Right lobe of liver (tissue), 6 donors: ENCODE results near the gene POU4F2. TPM values are rescaled to one million over a fixed set of nuclear protein-coding genes. Genes with fewer than 3 reads are reported as not detected.

Experiments
- ATAC-seq, 4 donors: fragments of 200-7000 bp; cut with Tn5 transposase; one replicate each; pipeline ENCODE4 v1.9.1; 2020; ENCODE audit warnings: mild to moderate bottlenecking in 4 of 4, moderate library complexity in 4 of 4
- DNase-seq, 3 donors: peaks; one replicate each; pipeline ENCODE4 v3.0.0-alpha.2; 2020
- H3K27ac ChIP-seq, 3 donors: fragments of 200-600 bp; one replicate each; pipeline ENCODE4 v1.8.0; 2022
- H3K27me3 ChIP-seq, 2 donors: fragments of 200-600 bp; one replicate each; pipeline ENCODE4 v1.8.0; 2022
- H3K36me3 ChIP-seq, 4 donors: fragments of 200-600 bp; sonication (generic) in 1 of 4; one replicate each; pipeline versions ENCODE4 v1.5.1 to v1.8.0; 2017 to 2022; ENCODE audit warnings: control low read depth in 1 of 4
- H3K4me1 ChIP-seq, 4 donors: fragments of 200-600 bp; sonication (generic) in 1 of 4; one replicate each; pipeline versions ENCODE4 v1.5.1 to v1.8.0; 2017 to 2022; ENCODE audit warnings: control low read depth in 1 of 4
- H3K4me3 ChIP-seq, 3 donors: fragments of 200-600 bp; one replicate each; pipeline ENCODE4 v1.8.0; 2022
- H3K9me3 ChIP-seq, 4 donors: fragments of 200-600 bp; sonication (generic) in 1 of 4; one replicate each; pipeline versions ENCODE4 v1.5.1 to v1.8.0; 2017 to 2022; ENCODE audit warnings: control low read depth in 1 of 4
- CTCF ChIP-seq, 4 donors: fragments of 200-600 bp in 3 of 4; fragments of 450-650 bp in 1 of 4; IDR thresholded peaks; one replicate each; pipeline versions ENCODE4 v1.5.1 to v1.8.0; 2016 to 2022; ENCODE audit warnings: antibody characterized with exemption in 4 of 4, mild to moderate bottlenecking in 2 of 4
- POLR2A ChIP-seq: fragments of 450-650 bp; IDR thresholded peaks from one replicate; pipeline ENCODE4 v1.6.1; 2017; ENCODE audit warnings: antibody characterized with exemption, mild to moderate bottlenecking
- WGBS: methylation state at CpG from one replicate; pipeline ENCODE4 v1.1.6; 2018; ENCODE audit warnings: low coverage, low lambda C conversion rate; ENCODE audit not compliant: insufficient coverage; ENCODE audit errors: missing lambda C conversion rate; 5-methylcytosine and 5-hydroxymethylcytosine counted together
- intact Hi-C, 2 donors: fragments of 100-400 bp; cut with DNase I; formaldehyde crosslinking; loops; one replicate each; pipeline versions ENCODE4 v1.11.2 to v1.14.1; 2022
- total RNA-seq, 6 experiments: library from RNA; depleted of rRNA in 2 of 6; stranded (reverse); fragments of >200 nt in 2 of 6; fragmentation: NEBNext Ultra II Directional in 3 of 6; extraction: Animal tissue kit (Norgen Biotek cat#: 25700) in 3 of 6; gene quantifications; one replicate each; pipeline versions ENCODE4 v1.1.0 to v1.2.4, GENCODE V29; 2016 to 2023
- donor health status: DM: no; HTN: yes; CAD: no.
- donor health status: DM: no; HTN: no; CAD: no.
- donor health status: DM: no; HTN: no; CAD: no.
- donor health status: DM: no; HTN: yes; CAD: no.
- donor health status: DM: no; HTN: yes; CAD: no.

The POU4F2 gene
- total RNA-seq, 6 experiments from 2014 or later = not detected

GRCh38 chr4:146639506-146639932 is 826 bp downstream of the POU4F2 start:
- H3K9me3 ChIP-seq = no peaks in the 10 kb centered on the region
- no peak for DNase-seq
- 6% methylated on average over 16 of the region's 20 CpGs for WGBS
- H3K27me3 ChIP-seq = peaks cover 0 to 12% of the 10 kb centered on the region in 2 donors
- peaks cover 0 to 9% (median 0%) of the 10 kb centered on the region in 4 donors for H3K4me1 ChIP-seq
- ATAC-seq = no peak
- H3K4me3 ChIP-seq = no peak overlapping the region
- H3K36me3 ChIP-seq = no peaks in the 10 kb centered on the region
- no peak overlapping the region for H3K27ac ChIP-seq
- TF ChIP-seq CTCF (IDR thresholded peaks at IDR 0.05) = no peak
- intact Hi-C loops = no loop called here

- H3K27ac ChIP-seq = no peak overlapping the region
- DNase-seq (no peak), ATAC-seq (no peak)
- TF ChIP-seq POLR2A = no peak
- peaks cover 0 to 12% of the 10 kb centered on the region in 2 donors for H3K27me3 ChIP-seq
- no peaks in the 10 kb centered on the region for H3K9me3 ChIP-seq
- H3K4me3 ChIP-seq = no peak overlapping the region
- peaks cover 0 to 9% (median 0%) of the 10 kb centered on the region in 4 donors for H3K4me1 ChIP-seq
- no peaks in the 10 kb centered on the region for H3K36me3 ChIP-seq
- 6% methylated on average over 12 of the region's 46 CpGs for WGBS
- intact Hi-C loops = no loop called here
Measured at GRCh38 chr4:146640021-146640464, 1.4 kb downstream of the POU4F2 start.

- intact Hi-C loops = no loop called here
- TF ChIP-seq POLR2A (no peak), CTCF (IDR thresholded peaks at IDR 0.05) (no peak)
- ATAC-seq (no peak), DNase-seq (no peak)
- H3K4me1 ChIP-seq = peaks cover 0 to 9% (median 0%) of the 10 kb centered on the region in 4 donors
- under 1% methylated on average over 34 of the region's 37 CpGs for WGBS
- no peak overlapping the region for H3K27ac ChIP-seq
- no peaks in the 10 kb centered on the region for H3K36me3 ChIP-seq
- no peaks in the 10 kb centered on the region for H3K9me3 ChIP-seq
- H3K4me3 ChIP-seq = no peak overlapping the region
- H3K27me3 ChIP-seq = peaks cover 0 to 12% of the 10 kb centered on the region in 2 donors
Measured at GRCh38 chr4:146640465-146641061, 1.9 kb downstream of the POU4F2 start.

- Histone ChIP-seq H3K9me3 (no peaks in the 10 kb centered on the region), H3K27ac (no peak overlapping the region), H3K27me3 (peaks cover 0 to 12% of the 10 kb centered on the region in 2 donors), H3K4me1 (peaks cover 0 to 9% (median 0%) of the 10 kb centered on the region in 4 donors), H3K36me3 (no peaks in the 10 kb centered on the region), H3K4me3 (no peak overlapping the region)
- ATAC-seq (no peak), DNase-seq (no peak)
- 6% methylated on average over 3 of the region's 3 CpGs for WGBS
- TF ChIP-seq CTCF (IDR thresholded peaks at IDR 0.05) = no peak
- TF ChIP-seq POLR2A = no peak
- intact Hi-C loops = no loop called here
Measured at GRCh38 chr4:146641762-146642161, 3.1 kb downstream of the POU4F2 start.

GRCh38 chr4:146643812-146644401 is 5.2 kb downstream of the POU4F2 start:
- no peaks in the 10 kb centered on the region for H3K9me3 ChIP-seq
- H3K4me1 ChIP-seq = peaks cover 0 to 4% (median 0%) of the 10 kb centered on the region in 4 donors
- intact Hi-C loops = no loop called here
- H3K4me3 ChIP-seq = no peak overlapping the region
- no peaks in the 10 kb centered on the region for H3K36me3 ChIP-seq
- no peak for TF ChIP-seq POLR2A
- TF ChIP-seq CTCF (IDR thresholded peaks at IDR 0.05) = no peak
- H3K27ac ChIP-seq = no peak overlapping the region
- ATAC-seq (peak in 3 of 4 donors; percentile 42 to 70 (median 45)), DNase-seq (no peak)
- peaks cover 0 to 12% of the 10 kb centered on the region in 2 donors for H3K27me3 ChIP-seq
- WGBS = 4% methylated on average over 6 of the region's 6 CpGs
